Measurements from ENCODE around the gene PACS2.
A peak's percentile ranks its signal among the peaks of the same experiment; 100 is the strongest.

Gene PACS2

GRCh38 chr14:105314287-105315200, at the start of gene PACS2:
PACS2 (plus strand) TSS chr14:105314748; CDS start chr14:105314919, 171 bp downstream.
- peak within 1 kb of the TSS; percentile 71 for H3K27ac ChIP-seq
- TF ChIP-seq, protein P1, sequence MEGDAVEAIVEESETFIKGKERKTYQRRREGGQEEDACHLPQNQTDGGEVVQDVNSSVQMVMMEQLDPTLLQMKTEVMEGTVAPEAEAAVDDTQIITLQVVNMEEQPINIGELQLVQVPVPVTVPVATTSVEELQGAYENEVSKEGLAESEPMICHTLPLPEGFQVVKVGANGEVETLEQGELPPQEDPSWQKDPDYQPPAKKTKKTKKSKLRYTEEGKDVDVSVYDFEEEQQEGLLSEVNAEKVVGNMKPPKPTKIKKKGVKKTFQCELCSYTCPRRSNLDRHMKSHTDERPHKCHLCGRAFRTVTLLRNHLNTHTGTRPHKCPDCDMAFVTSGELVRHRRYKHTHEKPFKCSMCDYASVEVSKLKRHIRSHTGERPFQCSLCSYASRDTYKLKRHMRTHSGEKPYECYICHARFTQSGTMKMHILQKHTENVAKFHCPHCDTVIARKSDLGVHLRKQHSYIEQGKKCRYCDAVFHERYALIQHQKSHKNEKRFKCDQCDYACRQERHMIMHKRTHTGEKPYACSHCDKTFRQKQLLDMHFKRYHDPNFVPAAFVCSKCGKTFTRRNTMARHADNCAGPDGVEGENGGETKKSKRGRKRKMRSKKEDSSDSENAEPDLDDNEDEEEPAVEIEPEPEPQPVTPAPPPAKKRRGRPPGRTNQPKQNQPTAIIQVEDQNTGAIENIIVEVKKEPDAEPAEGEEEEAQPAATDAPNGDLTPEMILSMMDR (IDR thresholded peaks at IDR 0.05) = no peak
- TF ChIP-seq ZFX (IDR thresholded peaks at IDR 0.05; ENCODE audit: borderline replicate concordance) = no peak

DNA sequence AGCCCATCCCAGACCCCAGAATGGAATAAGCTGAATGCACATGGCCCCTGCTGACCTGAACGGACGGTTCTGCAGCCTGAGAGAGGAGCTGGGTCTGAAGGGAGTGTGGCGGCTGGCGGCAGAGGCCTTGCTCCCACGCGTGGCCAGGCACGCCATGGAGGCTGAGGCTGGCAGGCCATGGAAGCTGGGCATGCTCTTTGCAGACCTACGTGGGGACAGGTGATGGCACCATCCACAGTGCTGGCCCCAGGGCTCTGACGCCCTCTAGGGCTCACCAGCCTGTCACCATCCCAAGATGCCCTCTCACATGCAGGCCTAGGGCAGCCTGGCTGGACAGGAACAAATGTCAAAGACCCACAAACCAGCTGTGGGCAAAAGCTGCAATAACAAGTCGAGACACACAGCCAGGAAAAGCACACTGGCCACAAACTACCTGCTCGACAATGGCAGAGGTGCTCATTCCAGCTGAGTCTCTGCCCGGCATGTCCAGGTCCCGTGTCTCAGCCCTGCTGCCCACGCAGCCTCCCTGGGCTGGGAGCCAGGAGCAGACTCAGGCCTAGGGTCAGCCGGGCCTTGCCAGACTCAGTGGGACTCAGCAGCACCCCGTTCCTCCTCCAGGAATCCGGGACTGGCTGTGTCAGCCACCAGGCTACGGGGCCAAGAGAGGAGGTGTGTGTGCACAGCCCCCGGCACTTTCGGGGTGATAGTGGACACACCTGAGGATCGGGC, 46.6 kb upstream of the PACS2 start:
- no peak for TF ChIP-seq ZFX (IDR thresholded peaks at IDR 0.05; ENCODE audit: borderline replicate concordance)
- TF ChIP-seq, protein P1 (IDR thresholded peaks at IDR 0.05) = no peak
- no peak overlapping the region for H3K27ac ChIP-seq

DNA sequence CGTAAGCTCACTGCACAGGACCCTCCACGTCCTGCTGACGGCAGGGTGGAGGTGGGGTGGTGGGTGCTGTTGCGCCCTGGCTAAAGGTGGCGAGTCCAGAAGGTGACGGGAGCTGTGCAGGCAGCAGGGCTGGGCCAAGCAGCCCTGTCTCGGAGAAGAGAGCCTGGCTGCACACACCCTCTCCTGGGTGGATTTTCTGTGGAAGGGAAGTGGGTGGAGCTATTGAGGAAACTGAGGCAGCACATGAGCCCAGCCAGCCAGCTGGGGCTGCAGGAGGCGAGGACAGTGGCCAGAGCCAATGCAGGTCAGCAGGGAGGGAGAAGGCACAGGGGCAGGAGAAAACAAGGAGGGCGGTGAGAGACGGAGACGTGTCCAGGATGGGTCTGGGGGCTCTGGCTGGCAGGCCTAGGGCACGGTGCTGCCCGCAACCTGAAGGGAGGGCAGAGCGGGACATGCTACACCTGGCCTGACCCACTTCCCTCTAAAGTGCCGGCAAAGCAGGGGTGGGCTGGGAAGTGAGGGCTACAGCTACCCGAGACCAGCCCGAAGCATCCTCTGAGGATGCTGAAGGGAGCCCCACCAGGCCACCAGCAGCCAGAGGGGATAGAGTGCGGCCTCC, 45.7 kb upstream of the PACS2 start:
- H3K27ac ChIP-seq = no peak overlapping the region
- TF ChIP-seq, protein P1 (IDR thresholded peaks at IDR 0.05) = no peak
- TF ChIP-seq ZFX (IDR thresholded peaks at IDR 0.05; ENCODE audit: borderline replicate concordance) = no peak

DNA sequence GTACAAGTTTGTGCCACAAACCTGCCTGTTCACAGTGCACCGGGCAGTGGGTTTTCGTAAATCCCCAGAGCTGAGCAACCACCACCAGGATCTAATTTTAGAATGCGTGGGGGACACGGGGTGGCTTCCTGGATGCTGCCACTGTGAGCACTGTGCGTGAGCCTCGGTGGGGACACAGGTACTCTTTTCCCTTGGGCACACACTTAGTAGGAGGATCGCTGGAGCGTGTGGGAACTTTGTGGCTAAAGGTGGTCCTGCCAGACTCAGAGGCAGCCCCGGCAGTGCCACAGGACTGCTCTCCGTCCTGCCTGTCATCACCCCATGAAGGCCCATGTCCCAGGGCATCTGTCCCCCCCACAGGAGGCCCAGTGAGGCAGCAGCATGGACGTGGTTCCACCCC, 45.1 kb upstream of the PACS2 start:
- TF ChIP-seq, protein P1 (IDR thresholded peaks at IDR 0.05) = no peak
- no peak for TF ChIP-seq ZFX (IDR thresholded peaks at IDR 0.05; ENCODE audit: borderline replicate concordance)
- no peak overlapping the region for H3K27ac ChIP-seq

DNA sequence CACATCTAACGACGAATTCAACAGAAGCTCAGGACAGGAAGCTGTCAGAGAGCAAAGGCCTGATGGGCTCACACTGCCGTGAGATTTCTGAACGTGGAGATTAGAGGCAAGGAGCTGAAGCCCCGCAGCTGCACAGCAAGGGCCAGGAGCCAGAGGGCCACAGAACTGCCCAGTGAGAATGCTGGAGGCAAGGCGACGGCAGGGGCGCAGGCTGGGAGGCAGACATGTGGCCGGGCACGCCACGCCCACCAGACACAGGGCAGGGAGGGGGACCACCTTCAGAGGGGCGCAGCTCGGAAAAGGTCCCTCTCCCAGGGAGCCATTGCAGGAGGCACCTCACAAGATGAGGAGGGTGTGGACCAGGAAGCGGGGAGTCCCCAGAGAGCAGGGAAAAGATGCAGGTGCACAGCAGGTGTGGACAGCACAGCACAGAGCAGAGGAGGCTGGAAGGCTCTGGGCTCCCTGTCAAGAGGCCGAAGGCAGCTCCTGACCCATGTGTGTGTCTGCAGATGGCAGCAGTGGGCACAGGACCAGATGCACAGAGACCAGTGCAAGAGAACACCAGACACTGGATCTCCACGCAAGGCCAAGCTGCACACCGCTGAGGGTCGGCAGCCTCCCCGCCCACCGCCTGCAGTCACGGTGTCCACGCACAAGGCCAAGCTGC, 43.2 kb upstream of the PACS2 start:
- no peak overlapping the region for H3K27ac ChIP-seq
- TF ChIP-seq, protein P1 (IDR thresholded peaks at IDR 0.05) = no peak
- TF ChIP-seq ZFX (IDR thresholded peaks at IDR 0.05; ENCODE audit: borderline replicate concordance) = no peak

- H3K27ac ChIP-seq = peak overlapping the region; percentile 20; the same call in 1 of the 2 replicates
- TF ChIP-seq, protein P1 (IDR thresholded peaks at IDR 0.05) = no peak
- TF ChIP-seq ZFX (IDR thresholded peaks at IDR 0.05; ENCODE audit: borderline replicate concordance) = no peak
These were observed 41.9 kb upstream of the PACS2 start for GRCh38 chr14:105272623-105273022.
